Lower lobe of right lung (tissue), 2 donors: ENCODE measurements around the gene HNRNPLL. TPM values are rescaled to one million over a fixed set of nuclear protein-coding genes. Genes with fewer than 3 reads are reported as not detected.
"Not testable (repeated sequence)": the region's sequence is repeated elsewhere in the genome, so short reads cannot be mapped to it uniquely, and the experiment has no call there.

ENCODE experiments used
- ATAC-seq, 2 donors: fragments of 200-7000 bp; cut with Tn5 transposase; one replicate each; pipeline ENCODE4 v1.9.1; 2020 to 2022; ENCODE audit warnings: mild to moderate bottlenecking in 2 of 2, moderate library complexity in 2 of 2
- DNase-seq: peaks from one replicate; pipeline ENCODE4 v3.0.0-alpha.2; 2020
- H3K27ac ChIP-seq: fragments of 200-600 bp; one replicate; pipeline ENCODE4 v1.8.0; 2022
- H3K27me3 ChIP-seq: fragments of 200-600 bp; one replicate; pipeline ENCODE4 v1.8.0; 2022; ENCODE audit warnings: low read depth
- H3K36me3 ChIP-seq: fragments of 200-600 bp; one replicate; pipeline ENCODE4 v1.8.0; 2022; ENCODE audit warnings: mild to moderate bottlenecking
- H3K4me1 ChIP-seq: fragments of 200-600 bp; one replicate; pipeline ENCODE4 v1.8.0; 2022
- H3K4me3 ChIP-seq: fragments of 200-600 bp; one replicate; pipeline ENCODE4 v1.8.0; 2022; ENCODE audit warnings: mild to moderate bottlenecking
- H3K9me3 ChIP-seq: fragments of 200-600 bp; one replicate; pipeline ENCODE4 v1.8.0; 2022
- CTCF ChIP-seq: fragments of 200-600 bp; IDR thresholded peaks from one replicate; pipeline ENCODE4 v1.8.0; 2022; ENCODE audit warnings: antibody characterized with exemption, mild to moderate bottlenecking
- intact Hi-C: fragments of 100-400 bp; cut with DNase I; formaldehyde crosslinking; loops from one replicate; pipeline ENCODE4 v1.11.0; 2022
- total RNA-seq: library from RNA; stranded (reverse); fragmentation: NEBNext Ultra II Directional; extraction: Animal tissue kit (Norgen Biotek cat#: 25700); gene quantifications from one replicate; pipeline ENCODE4 v1.2.1, GENCODE V29; 2021
- donor health status: DM: no; HTN: yes; CAD: no; lungs with severe emphysema.

HNRNPLL gene
- total RNA-seq, 1 donor from 2014 or later = 38.8 TPM

GRCh38 chr2:38643021-38643671, 40.4 kb upstream of the HNRNPLL start:
- Histone ChIP-seq H3K4me1 (no peaks in the 10 kb centered on the region), H3K27me3 (no peaks in the 10 kb centered on the region), H3K36me3 (no peaks in the 10 kb centered on the region), H3K4me3 (no peak overlapping the region), H3K27ac (no peak overlapping the region), H3K9me3 (no peaks in the 10 kb centered on the region)
- no peak for TF ChIP-seq CTCF
- DNase-seq (no peak), ATAC-seq (no peak)
- intact Hi-C loops = no loop called here

GRCh38 chr2:38642373-38643017, 39.8 kb upstream of the HNRNPLL start:
- DNase-seq, H3K9me3 ChIP-seq, ATAC-seq, H3K4me1 ChIP-seq, H3K4me3 ChIP-seq, H3K36me3 ChIP-seq, H3K27ac ChIP-seq, intact Hi-C loops, H3K27me3 ChIP-seq: not testable (repeated sequence)

- DNase-seq (no peak), ATAC-seq (no peak)
- Histone ChIP-seq H3K4me3 (no peak overlapping the region), H3K27me3 (no peaks in the 10 kb centered on the region), H3K36me3 (no peaks in the 10 kb centered on the region), H3K4me1 (peaks cover 12% of the 10 kb centered on the region), H3K9me3 (no peaks in the 10 kb centered on the region), H3K27ac (no peak overlapping the region)
- no peak for TF ChIP-seq CTCF
- intact Hi-C loops = no loop called here
Observed at GRCh38 chr2:38636069-38636468, 33.3 kb upstream of the HNRNPLL start.

- intact Hi-C loops = no loop called here
- no peaks in the 10 kb centered on the region for H3K27me3 ChIP-seq
- H3K4me1 ChIP-seq = peaks cover 12% of the 10 kb centered on the region
- TF ChIP-seq CTCF = no peak
- no peak overlapping the region for H3K4me3 ChIP-seq
- H3K36me3 ChIP-seq = no peaks in the 10 kb centered on the region
- H3K27ac ChIP-seq = no peak overlapping the region
- no peak for ATAC-seq
- no peak for DNase-seq
- H3K9me3 ChIP-seq = no peaks in the 10 kb centered on the region
Observed at GRCh38 chr2:38635139-38635538, 32.4 kb upstream of the HNRNPLL start.

- peaks cover 12% of the 10 kb centered on the region for H3K4me1 ChIP-seq
- no peak for DNase-seq
- H3K27ac ChIP-seq = no peak overlapping the region
- peak in 1 of 2 donors; percentile 39 for ATAC-seq
- no peaks in the 10 kb centered on the region for H3K9me3 ChIP-seq
- H3K4me3 ChIP-seq = no peak overlapping the region
- H3K36me3 ChIP-seq = no peaks in the 10 kb centered on the region
- intact Hi-C loops = no loop called here
- TF ChIP-seq CTCF = no peak
- H3K27me3 ChIP-seq = no peaks in the 10 kb centered on the region
Observed at GRCh38 chr2:38634684-38635083, 32.0 kb upstream of the HNRNPLL start.

GRCh38 chr2:38633895-38634294, 31.2 kb upstream of the HNRNPLL start:
- no peak for ATAC-seq

More at GRCh38 chr2:38633895-38634294, 31.2 kb upstream of the HNRNPLL start:
- TF ChIP-seq CTCF = no peak
- no peak for DNase-seq
- Histone ChIP-seq H3K4me3 (no peak overlapping the region), H3K27ac (no peak overlapping the region), H3K27me3 (no peaks in the 10 kb centered on the region), H3K4me1 (peaks cover 12% of the 10 kb centered on the region), H3K36me3 (no peaks in the 10 kb centered on the region), H3K9me3 (no peaks in the 10 kb centered on the region)
- intact Hi-C loops = no loop called here
